Small intestine (tissue), 7 donors: ENCODE results near the gene GREM2. TPM values are rescaled to one million over a fixed set of nuclear protein-coding genes. Genes with fewer than 3 reads are reported as not detected.

Experiments
- DNase-seq, 2 donors: peaks; one replicate each; pipeline versions ENCODE4 v3.0.0 to v3.0.0-alpha.2; 2013
- FAIRE-seq: peaks from 2 replicates; lab custom pipeline; 2012; peaks lifted over from hg19 to GRCh38; lab: Jason Lieb, UNC
- H3K27ac ChIP-seq, 3 donors: one replicate each; pipeline ENCODE4 v1.5.1; 2013; ENCODE audit warnings: low read length in 2 of 3, mild to moderate bottlenecking in 2 of 3, control low read depth in 1 of 3, inconsistent platforms in 1 of 3, low read depth in 1 of 3, moderate library complexity in 1 of 3
- H3K27me3 ChIP-seq, 3 donors: one replicate each; pipeline ENCODE4 v1.6.1; 2013; ENCODE audit warnings: low read length in 3 of 3, inconsistent platforms in 1 of 3; ENCODE audit not compliant: control insufficient read depth in 3 of 3, insufficient read depth in 3 of 3
- H3K36me3 ChIP-seq, 3 donors: one replicate each; pipeline ENCODE4 v1.6.1; 2013; ENCODE audit warnings: low read length in 3 of 3, inconsistent platforms in 1 of 3, low read depth in 1 of 3, mild to moderate bottlenecking in 1 of 3, moderate library complexity in 1 of 3; ENCODE audit not compliant: control insufficient read depth in 3 of 3, insufficient read depth in 2 of 3
- H3K4me1 ChIP-seq, 3 donors: one replicate each; pipeline ENCODE4 v1.6.1; 2013; ENCODE audit warnings: low read length in 2 of 3, inconsistent platforms in 1 of 3, low read depth in 1 of 3, mild to moderate bottlenecking in 1 of 3, moderate library complexity in 1 of 3; ENCODE audit not compliant: control insufficient read depth in 3 of 3, insufficient read depth in 2 of 3
- H3K4me3 ChIP-seq, 3 donors: one replicate each; pipeline ENCODE4 v1.5.1; 2013; ENCODE audit warnings: low read length in 3 of 3, control low read depth in 1 of 3, inconsistent platforms in 1 of 3, low read depth in 1 of 3, mild to moderate bottlenecking in 1 of 3, moderate library complexity in 1 of 3
- H3K9me3 ChIP-seq, 2 donors: one replicate each; pipeline ENCODE4 v1.6.1; 2013; ENCODE audit warnings: low read depth in 1 of 2, low read length in 1 of 2; ENCODE audit not compliant: control insufficient read depth in 2 of 2, insufficient read depth in 1 of 2
- WGBS, 3 donors: extraction: QIAGEN DNeasy Blood & Tissue Kit; methylation state at CpG; one replicate each; pipeline ENCODE4 v1.1.7; 2013; 5-methylcytosine and 5-hydroxymethylcytosine counted together
- polyA plus RNA-seq, 4 donors: library from polyadenylated mRNA; stranded (reverse) in 3 of 4; unstranded in 1 of 4; fragments of 200-250 nt in 3 of 4; fragments of 120-200 nt in 1 of 4; gene quantifications; one replicate each; pipeline versions ENCODE4 v1.2.1 to v1.2.3, GENCODE V29; 2013
- donor health status: healthy with polysubstance abuse.
- donor health status: control.
- donor health status: control.
- donor health status: Bipolar disorder and iron deficiency.
- donor health status: healthy.

The GREM2 gene
- polyA plus RNA-seq, 4 donors, result 0.22 to 11.3 (median 0.98) TPM

DNA sequence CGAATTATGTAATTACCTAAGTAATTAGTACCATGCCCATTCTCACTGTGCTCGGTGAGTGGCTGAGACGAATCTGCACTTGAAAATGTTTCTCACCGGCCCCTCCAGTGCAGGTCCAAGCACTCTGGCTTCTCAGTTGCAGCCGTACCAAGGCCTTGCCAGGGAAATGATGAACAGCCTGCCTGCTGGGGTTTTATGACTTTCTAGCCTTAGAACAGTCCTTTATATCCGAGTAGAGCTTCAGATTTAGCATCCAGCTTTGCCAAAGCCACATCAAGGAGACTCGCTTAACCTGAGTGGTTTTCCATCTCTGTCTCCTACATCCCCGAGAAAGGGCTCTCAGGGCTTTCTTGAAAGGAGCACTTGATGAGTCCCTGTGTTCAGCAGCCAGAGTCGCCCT, 83.4 kb downstream of the GREM2 start:
- no peaks in the 10 kb centered on the region for H3K36me3 ChIP-seq
- H3K9me3 ChIP-seq, result no peaks in the 10 kb centered on the region
- DNase-seq (no peak), FAIRE-seq (no peak)
- no peaks in the 10 kb centered on the region for H3K4me1 ChIP-seq
- no peak overlapping the region for H3K27ac ChIP-seq
- WGBS, 3 donors, result 78 to 84% (median 79%) methylated on average over 9 of the region's 9 CpGs
- no peaks in the 10 kb centered on the region for H3K27me3 ChIP-seq
- H3K4me3 ChIP-seq, result no peak overlapping the region

- 44 to 45% (median 44%) methylated on average over 1 of the region's 1 CpG for WGBS, 3 donors
- H3K27me3 ChIP-seq, result no peaks in the 10 kb centered on the region
- H3K4me1 ChIP-seq, result no peaks in the 10 kb centered on the region
- no peak overlapping the region for H3K27ac ChIP-seq
- H3K9me3 ChIP-seq, result no peaks in the 10 kb centered on the region
- DNase-seq (no peak), FAIRE-seq (no peak)
- no peak overlapping the region for H3K4me3 ChIP-seq
- H3K36me3 ChIP-seq, result no peaks in the 10 kb centered on the region
These were observed 84.9 kb downstream of the GREM2 start for GRCh38 chr1:240527086-240527485.

DNA sequence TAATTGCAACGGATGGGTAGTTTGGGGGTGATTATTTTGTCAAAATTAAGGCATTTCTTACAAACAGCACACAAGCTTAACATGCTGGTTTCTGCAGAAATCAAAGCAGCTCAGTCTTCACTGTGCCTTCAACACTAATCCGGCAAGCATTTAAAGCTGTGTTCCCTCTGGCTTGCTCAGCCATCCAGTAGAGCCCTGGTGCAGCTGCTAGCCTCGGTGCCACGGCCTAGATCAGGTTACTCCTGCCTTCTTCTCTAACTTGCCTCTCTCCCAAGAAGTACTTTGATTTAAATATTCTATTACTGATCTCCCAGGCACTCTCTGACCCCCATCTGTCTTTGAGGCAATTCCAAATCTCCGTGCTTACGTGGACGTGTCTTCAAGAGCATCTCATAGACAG, 85.6 kb downstream of the GREM2 start:
- FAIRE-seq (no peak), DNase-seq (no peak)
- no peak overlapping the region for H3K27ac ChIP-seq
- no peaks in the 10 kb centered on the region for H3K4me1 ChIP-seq
- no peaks in the 10 kb centered on the region for H3K36me3 ChIP-seq
- no peaks in the 10 kb centered on the region for H3K9me3 ChIP-seq
- no peak overlapping the region for H3K4me3 ChIP-seq
- H3K27me3 ChIP-seq, result no peaks in the 10 kb centered on the region
- WGBS, 3 donors, result 64 to 74% (median 71%) methylated on average over 7 of the region's 7 CpGs

- Histone ChIP-seq H3K4me3 (no peak overlapping the region), H3K9me3 (no peaks in the 10 kb centered on the region), H3K36me3 (no peaks in the 10 kb centered on the region), H3K27ac (no peak overlapping the region), H3K4me1 (no peaks in the 10 kb centered on the region), H3K27me3 (no peaks in the 10 kb centered on the region)
- no peak for DNase-seq
- FAIRE-seq, result no peak
- 54 to 67% (median 65%) methylated on average over 4 of the region's 4 CpGs for WGBS, 3 donors
These were observed 87.4 kb downstream of the GREM2 start for GRCh38 chr1:240524356-240525069.

DNA sequence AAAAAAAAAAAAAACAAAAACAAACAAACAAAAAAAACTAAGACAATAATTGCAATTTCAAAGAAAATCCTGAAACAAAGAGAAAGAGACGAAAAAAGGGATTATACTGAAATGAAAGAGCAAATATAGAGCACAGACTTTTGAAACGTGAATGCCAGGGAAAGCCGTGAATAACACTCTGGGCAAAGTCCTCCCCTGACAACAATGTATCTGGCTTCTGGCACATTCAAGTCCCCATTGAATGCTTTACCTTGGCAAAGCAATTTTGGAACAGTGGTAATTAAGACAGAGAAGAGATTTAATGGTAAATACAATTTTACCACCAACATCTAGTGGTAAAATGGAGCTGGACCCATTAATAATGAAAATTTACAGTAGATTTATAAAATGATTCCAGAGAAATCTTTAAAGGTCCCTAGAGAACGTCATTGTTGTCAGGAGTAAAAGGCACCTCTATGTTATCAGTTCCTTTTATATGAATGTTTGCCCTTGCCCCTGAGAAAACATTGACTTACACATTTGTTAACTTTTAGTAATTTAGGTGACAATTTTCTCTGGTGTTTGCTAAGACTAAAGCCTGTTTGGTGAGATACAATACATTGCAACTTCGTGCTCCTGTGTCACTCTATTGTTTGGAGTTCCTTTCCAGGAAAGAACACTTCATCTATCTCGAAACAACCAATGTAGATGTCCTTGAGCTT, 89.7 kb downstream of the GREM2 start:
- no peak overlapping the region for H3K27ac ChIP-seq
- DNase-seq, result peak in 1 of 2 donors; percentile 24

GRCh38 chr1:240517891-240518290, 94.1 kb downstream of the GREM2 start:
- WGBS, 3 donors, result 81 to 86% (median 86%) methylated on average over 4 of the region's 4 CpGs
- DNase-seq (no peak), FAIRE-seq (no peak)
- H3K4me1 ChIP-seq, result no peaks in the 10 kb centered on the region
- no peaks in the 10 kb centered on the region for H3K36me3 ChIP-seq
- H3K9me3 ChIP-seq, result no peaks in the 10 kb centered on the region
- H3K27ac ChIP-seq, result no peak overlapping the region
- H3K4me3 ChIP-seq, result no peak overlapping the region
- no peaks in the 10 kb centered on the region for H3K27me3 ChIP-seq

More for the DNA sequence above, 89.7 kb downstream of the GREM2 start:
- H3K4me3 ChIP-seq, result no peak overlapping the region
- H3K36me3 ChIP-seq, result no peaks in the 10 kb centered on the region
- 16 to 52% (median 19%) methylated on average over 6 of the region's 6 CpGs for WGBS, 3 donors
- H3K9me3 ChIP-seq, result no peaks in the 10 kb centered on the region
- H3K4me1 ChIP-seq, result no peaks in the 10 kb centered on the region
- no peak for FAIRE-seq
- H3K27me3 ChIP-seq, result no peaks in the 10 kb centered on the region

DNA sequence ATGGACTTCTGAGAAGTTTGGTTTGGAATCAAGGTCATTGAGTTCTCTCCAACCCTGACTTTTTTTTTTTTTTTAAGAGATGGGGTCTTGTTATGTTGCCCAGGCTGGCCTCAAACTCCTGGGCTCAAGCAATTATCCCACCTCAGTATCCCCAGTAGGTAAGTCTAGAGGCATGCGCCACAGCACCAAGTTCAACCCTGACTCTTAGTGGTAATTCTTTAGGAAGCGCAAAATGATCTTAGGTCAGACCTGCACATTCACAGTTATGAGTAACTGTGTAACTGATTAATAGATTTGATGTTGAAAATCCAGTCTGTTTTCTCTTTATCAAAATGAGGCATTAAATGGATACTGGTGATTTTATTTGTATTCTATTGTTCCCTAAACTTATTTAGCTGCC, 95.9 kb downstream of the GREM2 start:
- H3K9me3 ChIP-seq, result no peaks in the 10 kb centered on the region
- H3K4me3 ChIP-seq, result no peak overlapping the region
- FAIRE-seq, result no peak
- H3K27me3 ChIP-seq, result no peaks in the 10 kb centered on the region
- 92 to 96% (median 95%) methylated on average over 2 of the region's 2 CpGs for WGBS, 3 donors
- no peak overlapping the region for H3K27ac ChIP-seq
- no peak for DNase-seq
- no peaks in the 10 kb centered on the region for H3K4me1 ChIP-seq
- no peaks in the 10 kb centered on the region for H3K36me3 ChIP-seq

GRCh38 chr1:240515505-240515904, 96.5 kb downstream of the GREM2 start:
- no peak overlapping the region for H3K4me3 ChIP-seq
- H3K36me3 ChIP-seq, result no peaks in the 10 kb centered on the region
- FAIRE-seq, result no peak
- H3K27me3 ChIP-seq, result no peaks in the 10 kb centered on the region
- H3K4me1 ChIP-seq, result no peaks in the 10 kb centered on the region
- no peak for DNase-seq
- WGBS, 3 donors, result 14 to 33% (median 16%) methylated on average over 1 of the region's 1 CpG
- H3K27ac ChIP-seq, result no peak overlapping the region
- H3K9me3 ChIP-seq, result no peaks in the 10 kb centered on the region
